GM12878 (cell line): ENCODE data around the gene NT5C. TPM values are rescaled to one million over a fixed set of nuclear protein-coding genes. Genes with fewer than 3 reads are reported as not detected.

Experiments used
- ATAC-seq: fragments of 200-7000 bp; cut with Tn5 transposase; 3 replicates; pipeline ENCODE4 v1.9.1; 2020; ENCODE audit warnings: mild to moderate bottlenecking, moderate library complexity
- BruUV-seq: library from RNA; stranded (reverse); fragments of 400-500 nt; replicated peaks from 2 replicates; lab custom pipeline; 2021; lab: Mats Ljungman, UMichigan
- CTCF ChIA-PET: fragments of 300-600 bp; sonication (Branson Sonifier 250); formaldehyde crosslinking; extraction: SDS; loops from one replicate; lab custom pipeline; 2021; ENCODE audit warnings: inconsistent platforms; lab: Yijun Ruan, JAX
- POLR2A ChIA-PET: fragments of 350-600 bp; formaldehyde crosslinking; extraction: SDS; loops from one replicate; lab custom pipeline; 2021; ENCODE audit warnings: inconsistent platforms; lab: Charles Lee
- RAD21 ChIA-PET: fragments of 300-600 bp; sonication (Branson Sonifier 250); formaldehyde crosslinking; loops from one replicate; lab custom pipeline; 2023; ENCODE audit warnings: antibody characterized with exemption; ENCODE audit not compliant: unreplicated experiment; lab: Charles Lee
- SMC1A ChIA-PET: fragments of 300-600 bp; sonication (Branson Sonifier 250); formaldehyde crosslinking; loops from one replicate; lab custom pipeline; 2023; ENCODE audit not compliant: unreplicated experiment, uncharacterized antibody; lab: Charles Lee
- DNase-seq: peaks from one replicate; pipeline ENCODE4 v3.0.0-alpha.2; 2011; ENCODE audit warnings: low read depth, low spot score
- FAIRE-seq: peaks from 3 replicates; lab custom pipeline; 2011; peaks lifted over from hg19 to GRCh38; lab: Jason Lieb, UNC
- H2AFZ ChIP-seq: 2 replicates; pipeline ENCODE4 v1.6.0; 2011; ENCODE audit warnings: low read depth, low read length, control low read depth; ENCODE audit not compliant: control insufficient read depth
- H3K27ac ChIP-seq: 2 replicates; pipeline ENCODE4 v1.5.1; 2011; ENCODE audit warnings: control low read depth; ENCODE audit not compliant: control insufficient read depth, insufficient read depth
- H3K27me3 ChIP-seq, 2 experiments: replicated peaks in 1 of 2; 2 replicates each; pipeline versions ENCODE4 v1.6.0 to v1.6.1; 2011; ENCODE audit warnings: low read length in 1 of 2; ENCODE audit not compliant: control insufficient read depth in 2 of 2, insufficient read depth in 2 of 2
- H3K36me3 ChIP-seq, 2 experiments: 2 replicates each; pipeline ENCODE4 v1.5.1; 2011; ENCODE audit warnings: low read length in 1 of 2; ENCODE audit not compliant: control insufficient read depth in 2 of 2, insufficient read depth in 2 of 2
- H3K4me1 ChIP-seq: 2 replicates; pipeline ENCODE4 v1.6.1; 2011; ENCODE audit warnings: mild to moderate bottlenecking, low read length, moderate library complexity, mixed read lengths; ENCODE audit not compliant: control insufficient read depth, insufficient read depth
- H3K4me2 ChIP-seq: 2 replicates; pipeline ENCODE4 v1.6.0; 2011; ENCODE audit warnings: control low read depth; ENCODE audit not compliant: control insufficient read depth, insufficient read depth
- H3K4me3 ChIP-seq: fragments of 200-600 bp; sonication (generic); 2 replicates; pipeline ENCODE4 v1.5.1; 2016
- H3K79me2 ChIP-seq: 2 replicates; pipeline ENCODE4 v1.6.0; 2011; ENCODE audit warnings: low read length; ENCODE audit not compliant: control insufficient read depth, insufficient read depth
- H3K9ac ChIP-seq: 2 replicates; pipeline ENCODE4 v1.8.0; 2011; ENCODE audit warnings: low read length, control low read depth, mixed read lengths; ENCODE audit not compliant: control insufficient read depth, insufficient read depth
- H3K9me3 ChIP-seq: replicated peaks from 3 replicates; pipeline ENCODE4 v1.5.1; 2011; ENCODE audit warnings: mild to moderate bottlenecking, low read length; ENCODE audit not compliant: control insufficient read depth, insufficient read depth
- H4K20me1 ChIP-seq: 2 replicates; pipeline ENCODE4 v1.6.0; 2011; ENCODE audit not compliant: control insufficient read depth, insufficient read depth
- GABPA ChIP-seq: IDR thresholded peaks from 2 replicates; pipeline ENCODE4 v1.6.1; 2014; ENCODE audit warnings: antibody characterized with exemption, low read depth, mild to moderate bottlenecking, inconsistent platforms
- GATAD2B ChIP-seq: fragments of 450-650 bp; conservative IDR thresholded peaks from 2 replicates; pipeline ENCODE4 v1.6.1; 2017; ENCODE audit warnings: low read depth, mild to moderate bottlenecking, moderate library complexity
- IKZF1 ChIP-seq: fragments of 450-650 bp; conservative IDR thresholded peaks from 2 replicates; pipeline ENCODE4 v1.6.1; 2017; ENCODE audit warnings: antibody characterized with exemption, mild to moderate bottlenecking
- MYB ChIP-seq: fragments of 150-350 bp; IDR thresholded peaks from 2 replicates; pipeline ENCODE4 v1.6.1; 2014; ENCODE audit warnings: mild to moderate bottlenecking, low read depth, low read length, borderline replicate concordance
- POLR2AphosphoS5 ChIP-seq: IDR thresholded peaks from 2 replicates; pipeline ENCODE4 v1.6.1; 2011; ENCODE audit warnings: mild to moderate bottlenecking, low read length, inconsistent platforms
- WGBS: methylation state at CpG from one replicate; pipeline ENCODE4 v1.1.6; 2016; ENCODE audit warnings: low lambda C conversion rate; ENCODE audit not compliant: insufficient replicate concordance, insufficient coverage; ENCODE audit errors: missing lambda C conversion rate; 5-methylcytosine and 5-hydroxymethylcytosine counted together
- in situ Hi-C: fragments of 300-500 bp; cut with MboI; formaldehyde crosslinking; loops from 9 replicates; pipeline ENCODE4 v1.14.3; 2018; ENCODE audit warnings: mixed read lengths
- intact Hi-C: fragments of 100-400 bp; cut with micrococcal nuclease; formaldehyde crosslinking; loops from one replicate; pipeline ENCODE4 v1.14.2; 2022; ENCODE audit not compliant: unreplicated experiment
- polyA plus RNA-seq, 11 experiments: library from polyadenylated mRNA; depleted of rRNA in 4 of 11; unstranded in 6 of 11; stranded (reverse) in 5 of 11; fragments of >200 nt; fragmentation: Nextera tagmentation in 4 of 11; fragmentation: Illumina TruSeq in 1 of 11; extraction: Ambion mirVana in 4 of 11; extraction: Trizol in 1 of 11; gene quantifications; 1 replicate in 1 of 11; 2 replicates in 10 of 11; pipeline versions ENCODE4 v1.2.1 to v1.2.3, GENCODE V29; 2011 to 2016; ENCODE audit warnings: inconsistent platforms in 2 of 11, missing spikeins in 2 of 11, low read depth in 1 of 11
- total RNA-seq, 4 experiments: library from RNA; depleted of rRNA in 3 of 4; stranded (reverse); fragments of >200 nt in 3 of 4; fragmentation: Illumina TruSeq in 1 of 4; extraction: Trizol in 1 of 4; gene quantifications; 2 replicates each; pipeline versions ENCODE4 v1.2.1 to v1.2.3, GENCODE V29; 2013 to 2021
- TF ChIP-seq, protein P1 (sequence below): IDR thresholded peaks from 2 replicates; pipeline ENCODE4 v1.6.1; 2011; ENCODE audit warnings: borderline replicate concordance, low read depth, mild to moderate bottlenecking, moderate library complexity, low read length; ENCODE audit not compliant: insufficient read depth, poor library complexity, severe bottlenecking
- TF ChIP-seq, protein P2 (sequence below): IDR thresholded peaks from 2 replicates; pipeline ENCODE4 v1.6.1; 2012; ENCODE audit warnings: low read length, inconsistent platforms

The NT5C gene
- total and polyA plus RNA-seq, 10 of the 15 experiments (the other 5 are each of a cell fraction or from before 2014, with no cell fraction given) = 3.7 to 158 (median 63.9) TPM

DNA sequence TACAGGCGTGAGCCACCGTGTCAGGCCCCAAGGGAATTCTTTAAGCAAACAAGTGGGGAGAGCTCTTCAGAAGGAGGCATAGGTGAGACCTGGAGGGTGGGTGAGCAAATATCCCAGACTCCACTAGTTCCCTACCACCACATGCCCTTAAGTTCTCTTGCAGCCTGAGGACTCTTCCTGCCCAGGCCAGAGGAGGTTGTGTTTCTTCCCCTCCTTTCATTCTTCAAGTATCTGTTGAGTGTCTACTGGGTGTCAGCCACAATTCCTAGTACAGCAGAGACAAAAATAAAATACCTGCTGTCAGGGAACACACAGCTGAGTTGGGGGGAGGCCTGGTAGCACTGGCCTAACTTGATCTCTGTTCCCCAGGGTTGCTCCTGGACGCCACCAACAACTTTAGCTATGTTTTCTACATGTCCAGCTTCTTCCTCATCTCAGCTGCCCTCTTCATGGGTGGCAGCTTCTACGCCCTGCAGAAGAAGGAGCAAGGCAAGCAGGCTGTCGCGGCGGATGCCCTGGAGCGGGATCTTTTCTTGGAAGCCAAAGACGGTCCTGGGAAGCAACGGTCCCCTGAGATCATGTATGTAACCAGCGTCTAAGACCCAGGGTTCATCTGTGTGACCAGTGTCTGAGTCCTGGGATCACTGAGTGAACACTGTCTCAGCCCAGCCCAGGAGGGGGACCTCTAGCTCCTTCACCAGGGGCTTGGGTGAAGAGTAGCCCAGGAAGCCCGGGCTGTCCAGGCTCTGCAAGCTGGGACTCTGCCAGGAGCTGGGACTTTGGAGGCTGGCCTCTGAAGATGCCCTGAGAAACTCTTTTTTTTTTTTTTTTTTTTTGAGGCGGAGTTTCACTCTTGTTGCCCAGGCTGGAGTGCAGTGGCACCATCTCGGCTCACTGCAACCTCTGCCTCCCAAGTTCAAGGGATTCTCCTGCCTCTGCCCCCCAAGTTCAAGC, 27.7 kb downstream of the NT5C start:
- peaks cover 5% of the 10 kb centered on the region; the same call in 1 of the 2 replicates for H3K4me1 ChIP-seq
- SMC1A ChIA-PET = interaction anchor here (0.7 to 1.8 kb wide), 4 partner anchors 15 to 142 kb away, joined by 3 to 7 read pairs (median 4); no protein-coding TSS in a partner anchor
- H2AFZ ChIP-seq = no peak overlapping the region
- 67% methylated on average over 13 of the region's 14 CpGs for WGBS
- H3K27ac ChIP-seq = no peak overlapping the region
- ATAC-seq = no peak
- no peaks in the 10 kb centered on the region for H3K79me2 ChIP-seq
- TF ChIP-seq GATAD2B (no peak), GABPA (no peak), POLR2AphosphoS5 (no peak), IKZF1 (no peak), MYB (no peak)
- TF ChIP-seq, protein P1, sequence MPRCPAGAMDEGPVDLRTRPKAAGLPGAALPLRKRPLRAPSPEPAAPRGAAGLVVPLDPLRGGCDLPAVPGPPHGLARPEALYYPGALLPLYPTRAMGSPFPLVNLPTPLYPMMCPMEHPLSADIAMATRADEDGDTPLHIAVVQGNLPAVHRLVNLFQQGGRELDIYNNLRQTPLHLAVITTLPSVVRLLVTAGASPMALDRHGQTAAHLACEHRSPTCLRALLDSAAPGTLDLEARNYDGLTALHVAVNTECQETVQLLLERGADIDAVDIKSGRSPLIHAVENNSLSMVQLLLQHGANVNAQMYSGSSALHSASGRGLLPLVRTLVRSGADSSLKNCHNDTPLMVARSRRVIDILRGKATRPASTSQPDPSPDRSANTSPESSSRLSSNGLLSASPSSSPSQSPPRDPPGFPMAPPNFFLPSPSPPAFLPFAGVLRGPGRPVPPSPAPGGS = no peak
- TF ChIP-seq, protein P2, sequence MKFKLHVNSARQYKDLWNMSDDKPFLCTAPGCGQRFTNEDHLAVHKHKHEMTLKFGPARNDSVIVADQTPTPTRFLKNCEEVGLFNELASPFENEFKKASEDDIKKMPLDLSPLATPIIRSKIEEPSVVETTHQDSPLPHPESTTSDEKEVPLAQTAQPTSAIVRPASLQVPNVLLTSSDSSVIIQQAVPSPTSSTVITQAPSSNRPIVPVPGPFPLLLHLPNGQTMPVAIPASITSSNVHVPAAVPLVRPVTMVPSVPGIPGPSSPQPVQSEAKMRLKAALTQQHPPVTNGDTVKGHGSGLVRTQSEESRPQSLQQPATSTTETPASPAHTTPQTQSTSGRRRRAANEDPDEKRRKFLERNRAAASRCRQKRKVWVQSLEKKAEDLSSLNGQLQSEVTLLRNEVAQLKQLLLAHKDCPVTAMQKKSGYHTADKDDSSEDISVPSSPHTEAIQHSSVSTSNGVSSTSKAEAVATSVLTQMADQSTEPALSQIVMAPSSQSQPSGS = no peak
- TF ChIP-seq, all 136 proteins: peak for 0
- Histone ChIP-seq H3K4me2 (no peak overlapping the region), H3K9me3 (no peaks in the 10 kb centered on the region), H4K20me1 (no peaks in the 10 kb centered on the region), H3K9ac (no peak overlapping the region), H3K36me3 (no peaks in the 10 kb centered on the region), H3K4me3 (no peak overlapping the region), H3K27me3 (no peaks in the 10 kb centered on the region)
- POLR2A ChIA-PET = interaction anchor here (0.5 to 0.7 kb wide), 4 partner anchors 35 to 421 kb away, joined by 3 to 5 read pairs (median 4); partner anchors contain the start of gene LLGL2
- no TSS peak for BruUV-seq
- RAD21 ChIA-PET = interaction anchor here (0.7 to 3.0 kb wide), 4 partner anchors 11 to 142 kb away, joined by 3 to 14 read pairs (median 6); no protein-coding TSS in a partner anchor
- CTCF ChIA-PET = interaction anchor here (0.6 to 4.3 kb wide), 11 partner anchors 8 to 142 kb away, joined by 3 to 30 read pairs (median 7); partner anchors contain the start of gene MRPL58
- intact Hi-C loops = no loop called here
- in situ Hi-C loops = no loop called here
- FAIRE-seq (no peak), DNase-seq (no peak)
